Chondrocyte (in vitro differentiated cells): Measurements from ENCODE around the gene NEXN. TPM values are rescaled to one million over a fixed set of nuclear protein-coding genes. Genes with fewer than 3 reads are reported as not detected.

ENCODE experiments used
- DNase-seq: peaks from one replicate; pipeline ENCODE4 v3.0.0; 2021; ENCODE audit warnings: mixed read lengths, low spot score
- H3K27ac Mint-ChIP-seq: one replicate; pipeline ENCODE4 v1.8.0; 2021; ENCODE audit warnings: mild to moderate bottlenecking, moderate library complexity, mixed read lengths; ENCODE audit not compliant: unreplicated experiment
- H3K27me3 Mint-ChIP-seq: 2 replicates; pipeline ENCODE4 v1.8.0; 2021; ENCODE audit warnings: low read depth, mixed read lengths
- H3K36me3 Mint-ChIP-seq: 2 replicates; pipeline ENCODE4 v1.8.0; 2021; ENCODE audit warnings: low read depth, mixed read lengths
- H3K4me1 Mint-ChIP-seq: 2 replicates; pipeline ENCODE4 v1.8.0; 2021; ENCODE audit warnings: low read depth, mild to moderate bottlenecking, mixed read lengths
- H3K4me3 Mint-ChIP-seq: one replicate; pipeline ENCODE4 v1.8.0; 2021; ENCODE audit warnings: mild to moderate bottlenecking, moderate library complexity, mixed read lengths; ENCODE audit not compliant: unreplicated experiment
- H3K9me3 Mint-ChIP-seq: 2 replicates; pipeline ENCODE4 v1.8.0; 2021; ENCODE audit warnings: low read depth, mixed read lengths
- long read RNA-seq: library from polyadenylated mRNA; stranded (forward); transcript quantifications from one replicate; pipeline ENCODE4 v2.0.0, GENCODE V29; 2021
- total RNA-seq: library from RNA; stranded (reverse); gene quantifications from 3 replicates; pipeline ENCODE4 v1.2.1, GENCODE V29; 2021
- TF ChIP-seq, protein P1 (sequence below): fragments of 200-600 bp; sonication (generic); IDR thresholded peaks from 2 replicates; pipeline ENCODE4 v1.5.0; 2021; ENCODE audit warnings: antibody characterized with exemption, mild to moderate bottlenecking, moderate library complexity

NEXN gene
- total RNA-seq, result 46.2 to 48.3 TPM (median 47.6 TPM) in 3 replicates
- long read RNA-seq, transcript NEXN-201 (12 exons, 3,195 nt), result major isoform, 41 of 106 reads
- long read RNA-seq, transcript NEXN-202 (13 exons, 2,607 nt), result minor isoform, 5 of 106 reads
- long read RNA-seq, partial matches to known transcripts, result 22 of 106 reads
- long read RNA-seq, other reads (novel, unspliced or antisense), result 37 of 106 reads

DNA sequence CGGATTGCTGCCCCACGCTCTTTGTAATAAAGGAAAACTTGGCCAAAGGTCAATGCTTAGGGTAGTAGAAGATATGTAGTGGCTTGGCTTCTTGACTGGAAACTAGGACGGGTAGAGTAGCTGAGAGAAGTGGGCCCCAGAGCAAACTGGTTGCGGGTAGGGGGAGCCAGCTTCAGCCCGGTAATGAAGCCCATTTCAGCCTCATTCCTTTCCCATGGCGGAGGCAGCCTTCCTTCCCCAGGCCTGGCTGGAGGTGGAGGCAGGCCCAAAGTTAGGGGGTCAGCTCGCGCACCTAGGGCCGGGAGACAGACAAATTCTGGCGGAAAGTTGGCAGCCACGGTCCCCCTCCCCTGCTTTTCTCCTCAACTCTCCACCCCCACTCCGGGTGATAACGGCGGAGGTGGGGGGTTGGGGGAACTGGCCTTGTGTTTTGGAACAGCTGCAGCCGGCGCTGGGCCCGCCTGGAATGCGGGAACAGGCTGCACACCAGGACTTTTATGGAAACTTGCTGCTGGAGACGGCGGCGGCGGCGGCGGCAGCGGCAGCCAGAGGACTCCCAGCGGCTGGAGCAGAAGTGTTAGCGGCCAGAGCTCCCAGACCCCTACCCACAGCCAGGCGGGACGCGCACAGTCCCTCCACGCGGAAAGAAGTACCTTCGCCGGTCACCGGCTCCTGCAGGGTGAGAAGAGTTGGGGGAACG is at the start of gene NEXN:
TSS of gene NEXN (plus strand) at position 544 of the 700 bp plus-strand sequence. CDS start 27,483 bp downstream, outside the sequence.
- peaks cover 6% of the 10 kb centered on the region for H3K36me3 Mint-ChIP-seq
- peak within 1 kb of the TSS; percentile 99 for H3K27ac Mint-ChIP-seq
- peak; percentile 86 for DNase-seq
- TF ChIP-seq, protein P1, sequence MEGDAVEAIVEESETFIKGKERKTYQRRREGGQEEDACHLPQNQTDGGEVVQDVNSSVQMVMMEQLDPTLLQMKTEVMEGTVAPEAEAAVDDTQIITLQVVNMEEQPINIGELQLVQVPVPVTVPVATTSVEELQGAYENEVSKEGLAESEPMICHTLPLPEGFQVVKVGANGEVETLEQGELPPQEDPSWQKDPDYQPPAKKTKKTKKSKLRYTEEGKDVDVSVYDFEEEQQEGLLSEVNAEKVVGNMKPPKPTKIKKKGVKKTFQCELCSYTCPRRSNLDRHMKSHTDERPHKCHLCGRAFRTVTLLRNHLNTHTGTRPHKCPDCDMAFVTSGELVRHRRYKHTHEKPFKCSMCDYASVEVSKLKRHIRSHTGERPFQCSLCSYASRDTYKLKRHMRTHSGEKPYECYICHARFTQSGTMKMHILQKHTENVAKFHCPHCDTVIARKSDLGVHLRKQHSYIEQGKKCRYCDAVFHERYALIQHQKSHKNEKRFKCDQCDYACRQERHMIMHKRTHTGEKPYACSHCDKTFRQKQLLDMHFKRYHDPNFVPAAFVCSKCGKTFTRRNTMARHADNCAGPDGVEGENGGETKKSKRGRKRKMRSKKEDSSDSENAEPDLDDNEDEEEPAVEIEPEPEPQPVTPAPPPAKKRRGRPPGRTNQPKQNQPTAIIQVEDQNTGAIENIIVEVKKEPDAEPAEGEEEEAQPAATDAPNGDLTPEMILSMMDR, result peak; percentile 32
- no peaks in the 10 kb centered on the region for H3K9me3 Mint-ChIP-seq
- no peaks in the 10 kb centered on the region for H3K27me3 Mint-ChIP-seq
- H3K4me3 Mint-ChIP-seq, result peak within 1 kb of the TSS; percentile 89
- H3K4me1 Mint-ChIP-seq, result peaks cover 54% of the 10 kb centered on the region

DNA sequence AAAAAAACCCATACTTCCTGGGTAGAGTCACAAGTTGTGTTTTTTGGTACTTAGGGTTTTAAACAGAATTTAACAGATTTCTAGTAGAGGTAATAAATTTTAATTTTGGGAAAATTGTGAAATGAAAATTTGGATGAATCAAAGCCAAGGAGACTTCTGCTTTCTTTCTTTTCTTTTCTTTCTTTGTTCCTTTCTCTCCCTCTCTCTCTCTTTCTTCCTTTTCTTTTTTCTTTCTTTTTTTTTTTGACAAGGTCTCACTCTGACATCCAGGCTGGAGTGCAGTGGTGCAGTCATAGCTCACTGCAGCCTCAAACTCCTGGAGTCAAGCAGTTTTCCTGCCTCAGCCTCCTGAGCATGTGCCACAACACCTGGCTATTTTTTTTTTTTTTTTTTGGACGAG is 46.9 kb upstream of the NEXN start:
- Mint-ChIP-seq H3K27me3 (no peaks in the 10 kb centered on the region), H3K4me3 (no peak overlapping the region), H3K4me1 (peaks cover 25% of the 10 kb centered on the region), H3K9me3 (no peaks in the 10 kb centered on the region), H3K27ac (no peak overlapping the region), H3K36me3 (peaks cover 3% of the 10 kb centered on the region)
- TF ChIP-seq, protein P1, result no peak
- DNase-seq, result no peak

DNA sequence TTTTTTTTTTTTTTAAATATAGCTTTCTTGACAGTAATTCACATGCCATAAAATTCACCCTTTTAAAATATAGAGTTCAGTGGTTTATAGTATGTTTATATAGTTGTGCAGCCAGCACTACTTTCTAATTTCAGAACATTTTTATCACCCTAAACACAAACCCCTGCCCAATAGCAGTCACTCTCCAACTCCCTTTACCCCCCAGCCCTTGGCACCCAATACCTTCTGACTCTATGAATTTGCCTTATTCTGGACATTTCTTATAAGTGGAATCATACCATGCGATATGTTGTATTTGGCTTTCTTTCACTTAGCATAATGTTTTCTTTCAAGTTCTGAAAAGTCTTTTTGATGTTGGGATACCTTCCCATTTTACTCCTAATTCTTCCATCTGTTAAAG is 42.5 kb upstream of the NEXN start:
- Mint-ChIP-seq H3K36me3 (peaks cover 1% of the 10 kb centered on the region), H3K27ac (peak overlapping the region; percentile 43), H3K9me3 (no peaks in the 10 kb centered on the region), H3K4me3 (peak overlapping the region; percentile 18), H3K27me3 (no peaks in the 10 kb centered on the region), H3K4me1 (peaks cover 20% of the 10 kb centered on the region)
- TF ChIP-seq, protein P1, result no peak
- no peak for DNase-seq

DNA sequence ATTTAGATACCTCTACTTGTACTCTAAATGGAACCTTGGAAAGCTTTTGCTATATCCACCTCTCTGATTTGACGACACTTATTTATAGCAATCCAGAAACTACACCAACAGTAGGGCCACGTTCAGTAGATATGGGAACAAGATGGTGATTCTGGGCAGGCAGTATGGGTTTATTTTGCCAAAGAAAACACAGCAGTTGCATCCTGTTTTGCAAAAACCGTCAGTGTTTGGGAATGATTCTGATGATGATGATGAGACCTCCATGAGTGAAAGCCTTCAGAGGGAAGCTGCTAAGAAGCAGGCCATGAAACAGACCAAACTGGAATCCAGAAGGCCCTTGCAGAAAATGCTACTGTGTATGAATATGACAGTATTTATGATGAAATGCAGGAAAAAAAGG is 41.5 kb upstream of the NEXN start:
- TF ChIP-seq, protein P1, result no peak
- Mint-ChIP-seq H3K36me3 (peaks cover 1% of the 10 kb centered on the region), H3K27me3 (no peaks in the 10 kb centered on the region), H3K27ac (no peak overlapping the region), H3K4me1 (peaks cover 15% of the 10 kb centered on the region), H3K4me3 (no peak overlapping the region), H3K9me3 (no peaks in the 10 kb centered on the region)
- DNase-seq, result no peak

DNA sequence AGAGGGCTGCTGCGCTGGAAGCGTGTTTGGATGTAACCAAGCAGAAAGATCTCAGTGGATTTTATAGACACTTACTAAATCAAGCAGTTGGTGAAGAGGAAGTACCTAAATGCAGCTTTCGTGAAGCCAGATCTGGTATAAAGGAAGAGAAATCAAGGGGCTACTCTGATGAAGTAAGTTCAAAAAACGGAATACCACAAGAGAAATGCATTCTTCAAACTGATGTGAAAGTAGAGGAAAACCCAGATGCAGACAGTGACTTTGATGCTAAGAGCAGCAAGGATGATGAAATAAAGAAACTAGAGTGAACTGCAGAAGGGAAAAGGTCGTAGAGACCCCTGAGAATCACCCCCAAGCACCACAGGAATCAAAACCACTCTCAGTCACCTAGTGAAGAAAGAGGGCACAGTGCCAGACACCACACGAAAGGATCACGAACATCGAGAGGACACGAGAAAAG is 40.8 kb upstream of the NEXN start:
- H3K9me3 Mint-ChIP-seq, result no peaks in the 10 kb centered on the region
- TF ChIP-seq, protein P1, result no peak
- no peak overlapping the region for H3K4me3 Mint-ChIP-seq
- H3K4me1 Mint-ChIP-seq, result peaks cover 18% of the 10 kb centered on the region
- no peaks in the 10 kb centered on the region for H3K27me3 Mint-ChIP-seq
- no peak for DNase-seq
- peaks cover 1% of the 10 kb centered on the region for H3K36me3 Mint-ChIP-seq
- H3K27ac Mint-ChIP-seq, result no peak overlapping the region
